ENCODE data around the gene EPN2. TPM values are rescaled to one million over a fixed set of nuclear protein-coding genes. Genes with fewer than 3 reads are reported as not detected.
A peak's percentile ranks its signal among the peaks of the same experiment; 100 is the strongest.

Gene EPN2
- total RNA-seq, 1 experiment from 2014 or later = 57.8 TPM

GRCh38 chr17:19295473-19296135 is 58.4 kb downstream of the EPN2 start:
- H3K4ac ChIP-seq (ENCODE audit: low read depth, low read length) = no peak overlapping the region
- no peak overlapping the region for H3K18ac ChIP-seq (ENCODE audit: insufficient read length, low read depth, low read length)
- H3K27me3 Mint-ChIP-seq (ENCODE audit: low read depth) = no peaks in the 10 kb centered on the region
- peak overlapping the region in 2 of 3 experiments; percentile 19 to 68; a peak in 2 of 7 replicates for H3K27ac Mint-ChIP-seq
- no peaks in the 10 kb centered on the region for H3K4me1 ChIP-seq (ENCODE audit: insufficient read depth, low read length)
- no peak overlapping the region for H2BK20ac ChIP-seq (ENCODE audit: low read depth, low read length, poor library complexity, severe bottlenecking)
- H2BK120ac ChIP-seq (ENCODE audit: low read depth, low read length, poor library complexity, severe bottlenecking) = no peak overlapping the region
- no peak overlapping the region for H2AFZ ChIP-seq (ENCODE audit: low read length)
- H3K9me3 Mint-ChIP-seq = no peaks in the 10 kb centered on the region
- H2BK5ac ChIP-seq (ENCODE audit: insufficient read length, low read length) = no peak overlapping the region
- H4K8ac ChIP-seq (replicated peaks; ENCODE audit: insufficient read length, low read depth, low read length) = no peak overlapping the region
- H2BK15ac ChIP-seq (ENCODE audit: low read depth, low read length) = no peak overlapping the region
- H3K4me3 Mint-ChIP-seq = no peak overlapping the region
- H4K5ac ChIP-seq (ENCODE audit: insufficient read length, low read depth, low read length) = no peak overlapping the region
- DNase-seq = no peak
- no peak overlapping the region for H3K14ac ChIP-seq (ENCODE audit: insufficient read depth, low read length)
- no peak overlapping the region for H3K27ac ChIP-seq (ENCODE audit: insufficient read length, low read depth, low read length)
- H3K56ac ChIP-seq (ENCODE audit: insufficient read length, low read depth, low read length) = no peak overlapping the region
- H3K23ac ChIP-seq (ENCODE audit: insufficient read length, low read depth, low read length) = no peak overlapping the region
- H2BK12ac ChIP-seq (ENCODE audit: insufficient read length, low read depth, low read length) = no peak overlapping the region
- WGBS (ENCODE audit: extremely low coverage, insufficient read length, low lambda C conversion rate) = no CpG with 5 or more reads among the region's 8 CpGs
- no peaks in the 10 kb centered on the region for H4K20me1 ChIP-seq (ENCODE audit: control insufficient read depth, insufficient read depth, insufficient read length)
- no peak overlapping the region for H4K91ac ChIP-seq (ENCODE audit: insufficient read length, low read depth, low read length)
- H3K79me1 ChIP-seq (ENCODE audit: insufficient read depth, low read depth, low read length, poor library complexity, severe bottlenecking) = no peaks in the 10 kb centered on the region
- H3K23me2 ChIP-seq (ENCODE audit: insufficient read length, low read depth, low read length, poor library complexity, severe bottlenecking) = no peaks in the 10 kb centered on the region
- H3K9ac ChIP-seq (ENCODE audit: extremely low read depth, insufficient read length, low read length) = no peak overlapping the region
- H3K79me2 ChIP-seq (ENCODE audit: insufficient read depth, low read length) = no peaks in the 10 kb centered on the region
- no peak overlapping the region for H3T11ph ChIP-seq (ENCODE audit: low read length)
- H3K9me3 ChIP-seq (ENCODE audit: control insufficient read depth, low read depth, low read length) = no peaks in the 10 kb centered on the region
- H2AK5ac ChIP-seq (ENCODE audit: insufficient read length, low read length) = no peak overlapping the region
- H3K27me3 ChIP-seq (ENCODE audit: insufficient read depth, low read length) = no peaks in the 10 kb centered on the region
- no peak for TF ChIP-seq CTCF (conservative IDR thresholded peaks at IDR 0.05)
- H3K4me2 ChIP-seq (ENCODE audit: insufficient read depth, insufficient read length, low read length) = no peak overlapping the region
- peaks cover 12 to 16% of the 10 kb centered on the region in 2 experiments for H3K4me1 Mint-ChIP-seq
- peaks cover 0 to 2% (median 0%) of the 10 kb centered on the region in 3 experiments; a peak in 2 of 7 replicates for H3K36me3 Mint-ChIP-seq (ENCODE audit: insufficient read depth in 1 of 3, low read depth in 3 of 3)

Measured in H9 (cell line).